NCI-H2107 (cell line): Measurements from ENCODE around the gene SDE2.
"Not testable (repeated sequence)": the region's sequence is repeated elsewhere in the genome, so short reads cannot be mapped to it uniquely, and the experiment has no call there.

Source experiments
- DNase-seq: peaks from one replicate; lab custom pipeline; 2025; lab: John Stamatoyannopoulos, UW

SDE2 gene

GRCh38 chr1:225975146-225975545 lies 24.0 kb downstream of the SDE2 start:
- not testable (repeated sequence) for DNase-seq

GRCh38 chr1:225974454-225974853 lies 24.7 kb downstream of the SDE2 start:
- no peak for DNase-seq

GRCh38 chr1:225973158-225973557 lies 26.0 kb downstream of the SDE2 start:
- DNase-seq, result peak; percentile 81

GRCh38 chr1:225972344-225973152 lies 26.6 kb downstream of the SDE2 start:
- no peak for DNase-seq

- DNase-seq, result not testable (repeated sequence)
Observed at GRCh38 chr1:225970592-225971157, 28.5 kb downstream of the SDE2 start.

- DNase-seq, result not testable (repeated sequence)
Observed at GRCh38 chr1:225969751-225970150, 29.4 kb downstream of the SDE2 start.

- DNase-seq, result no peak
Observed at GRCh38 chr1:225965231-225965630, 33.9 kb downstream of the SDE2 start.

GRCh38 chr1:225963735-225964530 lies 35.2 kb downstream of the SDE2 start:
- no peak for DNase-seq

- DNase-seq, result no peak
Observed at GRCh38 chr1:225962440-225962975, 36.6 kb downstream of the SDE2 start.

GRCh38 chr1:225961659-225962439 lies 37.3 kb downstream of the SDE2 start:
- no peak for DNase-seq

GRCh38 chr1:225958041-225958440 lies 41.1 kb downstream of the SDE2 start:
- no peak for DNase-seq

GRCh38 chr1:225954753-225955152 lies 44.4 kb downstream of the SDE2 start:
- DNase-seq, result no peak

GRCh38 chr1:225953315-225953714 lies 45.8 kb downstream of the SDE2 start:
- no peak for DNase-seq

- DNase-seq, result no peak
Observed at GRCh38 chr1:225950905-225951497, 48.1 kb downstream of the SDE2 start.

- no peak for DNase-seq
Observed at GRCh38 chr1:225949041-225949440, 50.1 kb downstream of the SDE2 start.

- no peak for DNase-seq
Observed at GRCh38 chr1:225946803-225947202, 52.3 kb downstream of the SDE2 start.

- no peak for DNase-seq
Observed at GRCh38 chr1:225946082-225946620, 53.0 kb downstream of the SDE2 start.

- no peak for DNase-seq
Observed at GRCh38 chr1:225945564-225945963, 53.6 kb downstream of the SDE2 start.

GRCh38 chr1:225944951-225945350 lies 54.2 kb downstream of the SDE2 start:
- DNase-seq, result no peak

GRCh38 chr1:225944387-225944786 lies 54.8 kb downstream of the SDE2 start:
- no peak for DNase-seq

- DNase-seq, result no peak
Observed at GRCh38 chr1:225943582-225943981, 55.6 kb downstream of the SDE2 start.
